ENCODE data around the gene ODAD4. TPM values are rescaled to one million over a fixed set of nuclear protein-coding genes. Genes with fewer than 3 reads are reported as not detected.

The ODAD4 gene
- total RNA-seq, 2 donors from 2014 or later: 1.1 to 2.2 TPM

DNA sequence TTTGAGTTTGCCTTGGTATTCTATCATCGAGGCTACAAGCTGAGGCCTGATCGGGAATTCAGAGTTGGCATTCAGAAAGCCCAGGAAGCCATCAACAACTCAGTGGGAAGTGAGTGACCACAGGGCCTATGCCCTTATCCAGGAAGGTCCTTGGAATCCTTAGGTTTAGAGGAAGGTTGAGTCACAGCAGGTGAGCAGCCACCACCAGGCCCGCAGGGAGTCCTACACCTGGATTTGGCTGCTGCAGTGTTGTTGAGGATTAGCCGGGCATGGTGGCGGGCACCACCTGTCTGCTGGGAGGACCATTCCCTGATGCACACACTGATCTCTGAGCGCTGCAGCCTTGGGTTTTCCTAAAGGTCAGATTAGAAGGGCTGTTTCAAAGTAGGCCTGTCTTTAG lies 5.2 kb downstream of the ODAD4 start:
- Histone ChIP-seq H3K36me3 (no peaks in the 10 kb centered on the region), H3K4me1 (ENCODE audit: control insufficient read depth in 1 of 2, low read depth in 2 of 2) (no peaks in the 10 kb centered on the region), H3K27me3 (replicated peaks; ENCODE audit: insufficient read depth) (no peaks in the 10 kb centered on the region), H3K4me3 (no peak overlapping the region), H3K27ac (no peak overlapping the region), H3K9me3 (no peaks in the 10 kb centered on the region)
- ATAC-seq (ENCODE audit: insufficient number of reproducible peaks, low FRiP score, low read depth): no peak
- no peak for TF ChIP-seq CTCF (IDR thresholded peaks at IDR 0.05)
- DNase-seq (ENCODE audit: low spot score): no peak

DNA sequence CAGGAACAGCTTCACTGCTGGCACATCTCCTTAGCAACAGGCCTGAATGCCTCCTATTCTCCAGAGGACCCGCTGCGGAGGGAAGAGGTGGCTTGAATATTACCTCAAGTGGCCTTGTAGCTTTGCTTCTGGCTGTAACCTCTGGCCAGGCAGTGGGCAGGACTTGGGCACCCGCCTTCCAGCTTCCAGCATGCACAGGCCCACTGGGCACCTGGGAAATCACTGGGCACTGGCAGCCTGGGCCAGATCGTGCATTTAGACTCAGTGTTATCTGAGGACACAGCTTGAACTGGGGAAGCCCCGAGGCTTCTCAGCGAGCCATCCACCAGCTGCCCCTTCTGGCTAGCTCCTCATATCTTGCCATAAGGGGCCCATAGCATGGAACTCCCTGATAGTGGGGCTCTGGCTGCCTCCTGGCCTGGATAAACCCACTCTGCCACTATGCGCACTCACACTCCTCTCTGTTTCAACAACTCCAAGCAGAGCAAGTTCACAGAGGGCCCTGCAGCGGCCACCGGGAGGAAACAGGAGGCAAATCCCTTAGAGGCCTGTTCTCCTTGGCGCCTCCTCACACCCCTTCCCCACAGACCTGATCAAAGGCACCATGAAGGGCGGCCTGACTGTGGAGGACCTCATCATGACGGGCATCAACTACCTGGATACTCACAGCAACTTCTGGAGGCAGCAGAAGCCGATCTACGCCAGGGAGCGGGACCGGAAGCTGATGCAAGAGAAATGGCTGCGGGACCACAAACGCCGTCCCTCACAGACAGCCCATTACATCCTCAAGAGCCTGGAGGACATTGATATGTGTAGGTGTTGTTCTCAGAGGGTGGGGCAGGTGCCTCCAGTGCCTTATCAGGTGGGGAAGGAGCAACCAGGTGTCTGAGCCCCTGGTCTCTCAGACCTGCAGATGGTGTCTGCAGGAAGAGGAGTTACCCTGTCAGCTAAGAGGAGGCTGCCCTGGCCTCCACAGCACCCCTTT lies 7.8 kb downstream of the ODAD4 start:
- Histone ChIP-seq H3K9me3 (no peaks in the 10 kb centered on the region), H3K27me3 (replicated peaks; ENCODE audit: insufficient read depth) (no peaks in the 10 kb centered on the region), H3K4me1 (ENCODE audit: control insufficient read depth in 1 of 2, low read depth in 2 of 2) (no peaks in the 10 kb centered on the region), H3K27ac (no peak overlapping the region), H3K36me3 (no peaks in the 10 kb centered on the region), H3K4me3 (no peak overlapping the region)
- ATAC-seq (ENCODE audit: insufficient number of reproducible peaks, low FRiP score, low read depth) (no peak), DNase-seq (ENCODE audit: low spot score) (no peak)
- TF ChIP-seq CTCF (IDR thresholded peaks at IDR 0.05): no peak

DNA sequence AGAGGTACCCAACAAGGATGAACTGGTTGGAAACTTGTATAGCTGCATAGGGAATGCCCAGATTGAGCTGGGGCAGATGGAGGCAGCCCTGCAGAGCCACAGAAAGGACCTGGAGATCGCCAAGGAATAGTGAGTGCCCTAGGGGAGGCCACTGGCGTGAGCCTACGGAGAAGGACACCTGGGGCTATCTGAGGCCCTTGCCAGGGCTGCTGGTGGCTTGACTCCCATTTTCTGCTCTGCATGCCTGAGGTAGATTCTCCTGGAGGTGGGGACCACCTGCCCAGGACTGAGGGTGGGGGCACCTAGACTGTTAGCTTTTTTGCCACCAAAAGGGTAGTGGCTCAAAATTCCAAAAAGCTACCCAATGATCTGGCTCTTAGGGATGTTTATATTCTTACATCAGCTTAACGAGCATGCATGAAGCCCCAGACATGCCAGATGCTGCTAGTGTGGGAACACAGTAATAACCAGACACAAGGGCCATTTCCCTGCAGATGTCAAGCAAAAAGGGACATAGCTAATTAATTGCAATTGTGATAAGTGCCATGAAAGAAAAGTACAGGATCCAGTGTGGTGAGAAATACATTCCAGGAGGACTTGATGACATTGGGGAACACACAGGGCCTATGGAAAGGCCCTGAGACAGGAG lies 8.8 kb downstream of the ODAD4 start:
- H3K27me3 ChIP-seq (replicated peaks; ENCODE audit: insufficient read depth): no peaks in the 10 kb centered on the region
- DNase-seq (ENCODE audit: low spot score) (no peak), ATAC-seq (ENCODE audit: insufficient number of reproducible peaks, low FRiP score, low read depth) (no peak)
- no peaks in the 10 kb centered on the region for H3K9me3 ChIP-seq
- no peaks in the 10 kb centered on the region for H3K4me1 ChIP-seq (ENCODE audit: control insufficient read depth in 1 of 2, low read depth in 2 of 2)
- H3K4me3 ChIP-seq: no peak overlapping the region
- TF ChIP-seq CTCF (IDR thresholded peaks at IDR 0.05): no peak
- H3K36me3 ChIP-seq: no peaks in the 10 kb centered on the region
- H3K27ac ChIP-seq: no peak overlapping the region

GRCh38 chr17:41939693-41940090 lies 9.3 kb downstream of the ODAD4 start:
- H3K27ac ChIP-seq: no peak overlapping the region
- DNase-seq (ENCODE audit: low spot score) (no peak), ATAC-seq (ENCODE audit: insufficient number of reproducible peaks, low FRiP score, low read depth) (no peak)
- no peaks in the 10 kb centered on the region for H3K9me3 ChIP-seq
- no peaks in the 10 kb centered on the region for H3K27me3 ChIP-seq (replicated peaks; ENCODE audit: insufficient read depth)
- H3K36me3 ChIP-seq: no peaks in the 10 kb centered on the region
- no peaks in the 10 kb centered on the region for H3K4me1 ChIP-seq (ENCODE audit: control insufficient read depth in 1 of 2, low read depth in 2 of 2)
- no peak for TF ChIP-seq CTCF (IDR thresholded peaks at IDR 0.05)
- no peak overlapping the region for H3K4me3 ChIP-seq

DNA sequence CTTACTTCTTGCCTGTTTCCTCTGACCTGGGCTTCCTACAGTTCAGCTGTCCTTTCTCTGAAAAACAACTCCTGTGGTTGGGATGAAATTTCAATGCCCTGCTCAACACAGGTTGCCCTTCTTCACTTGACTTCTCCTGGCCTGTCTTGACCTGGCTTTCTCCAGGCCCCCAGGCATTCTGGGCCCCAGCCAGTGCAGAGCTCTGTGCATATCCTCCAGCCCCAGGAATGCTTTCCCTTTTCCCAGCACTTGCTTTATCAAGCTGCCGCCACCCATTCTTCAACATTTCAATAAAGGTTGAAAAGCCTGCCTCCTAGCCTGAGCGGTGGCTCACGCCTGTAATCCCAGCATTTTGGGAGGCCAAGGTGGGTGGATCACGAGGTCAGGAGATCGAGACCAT lies 10.8 kb downstream of the ODAD4 start:
- ATAC-seq (ENCODE audit: insufficient number of reproducible peaks, low FRiP score, low read depth): no peak
- Histone ChIP-seq H3K9me3 (no peaks in the 10 kb centered on the region), H3K27ac (no peak overlapping the region), H3K4me3 (no peak overlapping the region), H3K27me3 (replicated peaks; ENCODE audit: insufficient read depth) (no peaks in the 10 kb centered on the region), H3K4me1 (ENCODE audit: control insufficient read depth in 1 of 2, low read depth in 2 of 2) (no peaks in the 10 kb centered on the region), H3K36me3 (no peaks in the 10 kb centered on the region)
- no peak for DNase-seq (ENCODE audit: low spot score)
- TF ChIP-seq CTCF (IDR thresholded peaks at IDR 0.05): no peak

Data from thoracic aorta (tissue), 2 donors.